Peyer's patch (tissue), 4 donors: ENCODE measurements around the gene RAPGEF5. TPM values are rescaled to one million over a fixed set of nuclear protein-coding genes. Genes with fewer than 3 reads are reported as not detected.

Source experiments
- DNase-seq, 3 donors: peaks; one replicate each; pipeline ENCODE4 v3.0.0-alpha.2; 2017 to 2019
- H3K27ac ChIP-seq, 4 donors: fragments of 200-600 bp; sonication (generic); one replicate each; pipeline ENCODE4 v1.5.1; 2016 to 2019
- H3K27me3 ChIP-seq, 2 donors: fragments of 200-600 bp; sonication (generic); one replicate each; pipeline ENCODE4 v1.5.1; 2019
- H3K36me3 ChIP-seq, 3 donors: fragments of 200-600 bp; sonication (generic); one replicate each; pipeline ENCODE4 v1.5.1; 2016 to 2019
- H3K4me1 ChIP-seq, 4 donors: fragments of 200-600 bp; sonication (generic); one replicate each; pipeline ENCODE4 v1.5.1; 2016 to 2019
- H3K4me3 ChIP-seq, 4 donors: fragments of 200-600 bp; sonication (generic); 1 replicate in 3 of 4; 2 replicates in 1 of 4; pipeline ENCODE4 v1.5.1; 2016 to 2019; ENCODE audit warnings: mild to moderate bottlenecking in 1 of 4
- H3K9me3 ChIP-seq, 4 donors: fragments of 200-600 bp; sonication (generic); one replicate each; pipeline ENCODE4 v1.5.1; 2016 to 2019; ENCODE audit warnings: mild to moderate bottlenecking in 1 of 4
- POLR2A ChIP-seq, 2 donors: fragments of 450-650 bp; IDR thresholded peaks; one replicate each; pipeline ENCODE4 v1.5.1; 2017; ENCODE audit warnings: antibody characterized with exemption in 2 of 2, mild to moderate bottlenecking in 2 of 2, moderate library complexity in 2 of 2
- total RNA-seq, 4 donors: library from RNA; depleted of rRNA; stranded (reverse); fragments of >200 nt; gene quantifications; one replicate each; pipeline ENCODE4 v1.1.0, GENCODE V29; 2016
- TF ChIP-seq, protein P1 (sequence below), 6 experiments: fragments of 450-650 bp in 4 of 6; fragments of 200-600 bp in 2 of 6; sonication (generic) in 1 of 6; IDR thresholded peaks; one replicate each; pipeline ENCODE4 v1.5.1; 2017 to 2019; ENCODE audit warnings: antibody characterized with exemption in 6 of 6, mild to moderate bottlenecking in 3 of 6, moderate library complexity in 1 of 6

Gene RAPGEF5
- total RNA-seq, 4 donors from 2014 or later: 92.8 to 144 (median 111) TPM

DNA sequence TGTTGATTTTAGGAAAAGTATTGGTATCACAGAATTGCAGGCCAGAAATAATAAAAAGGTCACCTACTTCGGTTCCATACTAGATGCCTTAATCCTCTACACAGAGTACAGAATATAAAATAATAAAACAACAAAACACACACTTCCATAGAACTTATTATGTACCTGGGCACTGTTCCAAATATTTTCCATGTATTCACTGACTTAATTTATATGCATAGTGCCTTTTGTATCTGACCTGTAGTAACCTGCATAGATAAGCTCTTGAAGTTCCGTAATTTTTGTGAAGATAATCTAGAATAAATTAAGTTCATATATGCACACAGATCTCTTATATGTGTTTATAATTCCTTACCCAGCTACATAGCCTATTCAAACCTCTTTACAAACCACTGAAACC, 78.3 kb downstream of the RAPGEF5 start:
- Histone ChIP-seq H3K27ac (no peak overlapping the region), H3K9me3 (no peaks in the 10 kb centered on the region), H3K27me3 (no peaks in the 10 kb centered on the region), H3K36me3 (no peaks in the 10 kb centered on the region), H3K4me3 (no peak overlapping the region), H3K4me1 (no peaks in the 10 kb centered on the region)
- TF ChIP-seq, protein P1, sequence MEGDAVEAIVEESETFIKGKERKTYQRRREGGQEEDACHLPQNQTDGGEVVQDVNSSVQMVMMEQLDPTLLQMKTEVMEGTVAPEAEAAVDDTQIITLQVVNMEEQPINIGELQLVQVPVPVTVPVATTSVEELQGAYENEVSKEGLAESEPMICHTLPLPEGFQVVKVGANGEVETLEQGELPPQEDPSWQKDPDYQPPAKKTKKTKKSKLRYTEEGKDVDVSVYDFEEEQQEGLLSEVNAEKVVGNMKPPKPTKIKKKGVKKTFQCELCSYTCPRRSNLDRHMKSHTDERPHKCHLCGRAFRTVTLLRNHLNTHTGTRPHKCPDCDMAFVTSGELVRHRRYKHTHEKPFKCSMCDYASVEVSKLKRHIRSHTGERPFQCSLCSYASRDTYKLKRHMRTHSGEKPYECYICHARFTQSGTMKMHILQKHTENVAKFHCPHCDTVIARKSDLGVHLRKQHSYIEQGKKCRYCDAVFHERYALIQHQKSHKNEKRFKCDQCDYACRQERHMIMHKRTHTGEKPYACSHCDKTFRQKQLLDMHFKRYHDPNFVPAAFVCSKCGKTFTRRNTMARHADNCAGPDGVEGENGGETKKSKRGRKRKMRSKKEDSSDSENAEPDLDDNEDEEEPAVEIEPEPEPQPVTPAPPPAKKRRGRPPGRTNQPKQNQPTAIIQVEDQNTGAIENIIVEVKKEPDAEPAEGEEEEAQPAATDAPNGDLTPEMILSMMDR (IDR thresholded peaks at IDR 0.05): no peak
- no peak for TF ChIP-seq POLR2A (IDR thresholded peaks at IDR 0.05)
- no peak for DNase-seq

DNA sequence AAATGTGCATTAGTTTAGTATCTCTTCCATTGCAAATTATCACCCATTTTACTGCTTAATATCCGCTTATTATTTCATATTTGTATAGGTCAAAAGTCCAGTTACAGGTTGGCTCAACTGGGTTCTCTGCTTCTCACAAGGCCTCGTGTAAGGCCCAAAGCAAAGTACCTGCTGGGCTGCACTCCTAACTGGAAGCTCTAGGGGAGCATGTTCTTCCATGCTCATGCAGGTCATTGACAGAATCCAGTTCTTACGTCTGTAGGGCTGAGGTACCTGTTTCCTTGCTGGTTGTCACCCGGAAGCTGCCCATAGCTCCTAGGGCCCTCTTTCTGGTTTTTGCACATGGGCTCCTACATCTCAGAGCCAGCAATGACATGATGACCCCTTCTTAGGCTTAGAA, 79.6 kb downstream of the RAPGEF5 start:
- TF ChIP-seq, protein P1 (IDR thresholded peaks at IDR 0.05): no peak
- TF ChIP-seq POLR2A (IDR thresholded peaks at IDR 0.05): no peak
- Histone ChIP-seq H3K27me3 (no peaks in the 10 kb centered on the region), H3K4me3 (no peak overlapping the region), H3K27ac (no peak overlapping the region), H3K9me3 (no peaks in the 10 kb centered on the region), H3K4me1 (no peaks in the 10 kb centered on the region), H3K36me3 (no peaks in the 10 kb centered on the region)
- DNase-seq: no peak

DNA sequence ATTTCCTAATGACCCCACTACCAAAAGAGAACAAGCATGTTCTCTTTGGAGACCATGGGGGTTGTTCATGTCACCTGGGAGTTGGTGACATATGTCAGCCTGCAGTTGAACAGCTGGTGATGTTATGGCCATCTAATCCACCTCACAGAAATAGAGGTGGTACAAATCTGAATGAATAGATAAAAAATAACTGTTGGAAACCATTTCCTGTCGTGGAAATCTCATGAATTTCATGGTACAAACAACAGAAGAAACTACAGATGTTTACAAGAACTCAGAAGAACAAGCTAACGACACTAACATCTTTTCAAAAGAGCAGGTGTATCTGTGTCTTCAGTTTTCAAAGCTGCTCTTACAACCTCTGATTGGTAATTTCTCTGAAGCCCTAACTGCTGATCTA, 81.3 kb downstream of the RAPGEF5 start:
- Histone ChIP-seq H3K36me3 (no peaks in the 10 kb centered on the region), H3K9me3 (no peaks in the 10 kb centered on the region)
- TF ChIP-seq, protein P1 (IDR thresholded peaks at IDR 0.05): no peak
- TF ChIP-seq POLR2A (IDR thresholded peaks at IDR 0.05): no peak

DNA sequence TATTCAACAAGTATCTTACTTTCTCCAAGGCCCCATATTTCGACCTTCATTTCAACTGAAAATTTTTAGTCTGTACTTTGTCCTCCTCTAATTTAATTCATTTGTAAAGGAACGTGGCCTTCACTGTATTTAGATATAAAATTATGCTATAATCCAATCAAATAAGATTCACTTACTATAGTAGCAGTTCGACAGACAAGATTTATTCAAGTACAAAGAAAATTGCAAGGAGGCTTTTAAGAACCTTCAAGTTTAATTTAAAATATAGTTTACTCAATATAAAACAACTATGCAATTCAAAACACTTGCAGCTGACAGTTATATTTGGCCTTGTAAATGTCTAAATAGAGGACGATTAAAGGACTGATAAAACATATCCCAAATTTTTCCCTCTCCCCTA, 85.6 kb downstream of the RAPGEF5 start:
- no peak overlapping the region for H3K4me3 ChIP-seq
- no peak for DNase-seq
- H3K36me3 ChIP-seq: no peaks in the 10 kb centered on the region
- no peak overlapping the region for H3K27ac ChIP-seq
- H3K27me3 ChIP-seq: no peaks in the 10 kb centered on the region
- H3K4me1 ChIP-seq: peaks cover 0 to 6% (median 0%) of the 10 kb centered on the region in 4 donors
- no peak for TF ChIP-seq POLR2A (IDR thresholded peaks at IDR 0.05)
- TF ChIP-seq, protein P1 (IDR thresholded peaks at IDR 0.05): no peak
- no peaks in the 10 kb centered on the region for H3K9me3 ChIP-seq

More for the DNA sequence above, 81.3 kb downstream of the RAPGEF5 start:
- H3K27ac ChIP-seq: no peak overlapping the region
- no peak for DNase-seq
- H3K4me3 ChIP-seq: no peak overlapping the region
- no peaks in the 10 kb centered on the region for H3K4me1 ChIP-seq
- H3K27me3 ChIP-seq: no peaks in the 10 kb centered on the region

DNA sequence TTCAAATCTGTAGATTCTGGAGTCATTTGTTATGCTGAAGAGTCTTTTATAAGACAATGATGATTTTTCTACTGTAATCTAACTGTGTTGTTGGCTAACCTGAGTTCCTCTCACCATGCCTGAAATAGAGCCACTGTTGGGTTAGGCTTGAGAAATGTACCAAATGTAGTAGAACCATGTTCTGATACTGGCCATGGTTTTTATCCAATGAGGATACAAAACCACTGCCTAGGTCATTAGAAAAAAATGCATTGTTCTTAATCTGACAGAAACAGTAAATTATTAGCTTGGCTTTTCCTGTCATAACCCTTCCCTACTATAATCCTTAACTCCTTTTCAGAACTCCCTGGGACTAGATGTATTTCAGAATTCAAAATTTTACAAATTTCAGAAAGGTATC, 86.6 kb downstream of the RAPGEF5 start:
- Histone ChIP-seq H3K27ac (peak overlapping the region in 1 of 4 donors; percentile 75), H3K9me3 (no peaks in the 10 kb centered on the region), H3K36me3 (no peaks in the 10 kb centered on the region), H3K4me3 (no peak overlapping the region), H3K27me3 (no peaks in the 10 kb centered on the region), H3K4me1 (peaks cover 0 to 6% (median 0%) of the 10 kb centered on the region in 4 donors)
- TF ChIP-seq POLR2A (IDR thresholded peaks at IDR 0.05): no peak
- TF ChIP-seq, protein P1 (IDR thresholded peaks at IDR 0.05): no peak
- DNase-seq: no peak

DNA sequence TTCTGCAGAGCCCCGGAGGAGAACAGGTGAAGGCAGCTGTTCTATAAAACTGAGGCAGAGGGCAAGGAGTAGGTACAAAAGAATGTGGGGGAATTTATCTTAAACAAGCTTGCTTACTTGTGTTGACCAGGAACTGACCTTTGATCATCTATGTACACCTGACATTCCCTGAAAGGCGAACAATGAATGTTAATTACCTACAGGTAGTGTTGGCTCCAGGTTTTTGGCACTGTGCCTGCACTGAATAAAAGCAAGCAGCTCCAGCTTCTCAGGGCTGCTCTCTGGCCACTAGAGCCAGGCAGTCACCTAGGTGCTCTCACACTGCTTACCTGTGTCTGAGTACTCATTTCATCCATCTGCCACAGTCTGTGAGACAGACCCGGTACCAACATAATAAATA, 87.0 kb downstream of the RAPGEF5 start:
- no peaks in the 10 kb centered on the region for H3K27me3 ChIP-seq
- no peaks in the 10 kb centered on the region for H3K9me3 ChIP-seq
- H3K4me1 ChIP-seq: peaks cover 0 to 6% (median 0%) of the 10 kb centered on the region in 4 donors
- H3K4me3 ChIP-seq: no peak overlapping the region
- H3K27ac ChIP-seq: peak overlapping the region in 2 of 4 donors; percentile 66 to 75
- no peaks in the 10 kb centered on the region for H3K36me3 ChIP-seq
- no peak for TF ChIP-seq POLR2A (IDR thresholded peaks at IDR 0.05)
- TF ChIP-seq, protein P1 (IDR thresholded peaks at IDR 0.05): peak in 2 of 6 experiments; percentile 35 to 36
- DNase-seq: peak in 2 of 3 donors; percentile 66 to 88
